Measurements from ENCODE around the gene IL6ST. TPM values are rescaled to one million over a fixed set of nuclear protein-coding genes. Genes with fewer than 3 reads are reported as not detected.
"Not testable (repeated sequence)": the region's sequence is repeated elsewhere in the genome, so short reads cannot be mapped to it uniquely, and the experiment has no call there.

Gene IL6ST
- total RNA-seq (2014; rRNA removed; shearing (Covaris generic); ENCODE audit: low replicate concordance), result 33.3 and 65.9 TPM in 2 replicates

- DNase-seq (ENCODE audit: low read depth), result no peak
- in situ Hi-C loops (cut with HindIII; ENCODE audit: low pct_unique_long_range_greater_than_20kb, low sequenced_read_pairs), result no loop called here
These were observed at the start of gene IL6ST for GRCh38 chr5:55994495-55994997. Gene IL6ST, minus strand, starts transcription at chr5:55994963. Its CDS starts 18,685 bp downstream, at chr5:55976278.

- no peak for DNase-seq (ENCODE audit: low read depth)
- in situ Hi-C loops (cut with HindIII; ENCODE audit: low pct_unique_long_range_greater_than_20kb, low sequenced_read_pairs), result no loop called here
These were observed 45.2 kb upstream of the IL6ST start for GRCh38 chr5:56039985-56040384.

- DNase-seq (ENCODE audit: low read depth); in situ Hi-C loops (cut with HindIII; ENCODE audit: low pct_unique_long_range_greater_than_20kb, low sequenced_read_pairs): not testable (repeated sequence)
These were observed 43.4 kb upstream of the IL6ST start for GRCh38 chr5:56038206-56038605.

DNA sequence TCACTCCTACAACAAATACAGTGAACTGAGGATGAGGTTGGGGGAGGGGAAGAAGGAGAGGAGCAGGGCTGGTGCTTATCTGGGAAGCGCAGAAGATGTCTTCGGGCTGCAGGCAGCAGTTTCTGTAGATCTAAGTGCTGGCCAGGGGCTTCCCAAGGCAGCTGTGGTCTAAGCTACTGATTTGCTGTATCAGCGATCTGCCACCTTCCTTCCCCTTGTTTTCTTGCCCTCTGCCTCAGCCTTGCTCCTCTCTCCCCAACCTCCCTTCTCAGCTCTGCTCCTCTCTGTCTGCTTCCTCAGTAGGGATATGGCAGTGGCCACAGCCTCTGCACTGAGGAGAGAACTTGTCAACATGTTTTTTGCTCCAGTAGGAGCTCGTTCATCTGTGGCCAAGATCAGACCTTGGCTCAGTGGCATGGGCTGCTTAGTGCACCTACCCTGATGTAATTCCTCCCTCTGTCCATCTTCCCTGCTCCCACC is 42.8 kb upstream of the IL6ST start:
- DNase-seq (ENCODE audit: low read depth), result no peak
- in situ Hi-C loops (cut with HindIII; ENCODE audit: low pct_unique_long_range_greater_than_20kb, low sequenced_read_pairs), result no loop called here

- in situ Hi-C loops (cut with HindIII; ENCODE audit: low pct_unique_long_range_greater_than_20kb, low sequenced_read_pairs); DNase-seq (ENCODE audit: low read depth): not testable (repeated sequence)
These were observed 40.6 kb upstream of the IL6ST start for GRCh38 chr5:56035394-56035793.

DNA sequence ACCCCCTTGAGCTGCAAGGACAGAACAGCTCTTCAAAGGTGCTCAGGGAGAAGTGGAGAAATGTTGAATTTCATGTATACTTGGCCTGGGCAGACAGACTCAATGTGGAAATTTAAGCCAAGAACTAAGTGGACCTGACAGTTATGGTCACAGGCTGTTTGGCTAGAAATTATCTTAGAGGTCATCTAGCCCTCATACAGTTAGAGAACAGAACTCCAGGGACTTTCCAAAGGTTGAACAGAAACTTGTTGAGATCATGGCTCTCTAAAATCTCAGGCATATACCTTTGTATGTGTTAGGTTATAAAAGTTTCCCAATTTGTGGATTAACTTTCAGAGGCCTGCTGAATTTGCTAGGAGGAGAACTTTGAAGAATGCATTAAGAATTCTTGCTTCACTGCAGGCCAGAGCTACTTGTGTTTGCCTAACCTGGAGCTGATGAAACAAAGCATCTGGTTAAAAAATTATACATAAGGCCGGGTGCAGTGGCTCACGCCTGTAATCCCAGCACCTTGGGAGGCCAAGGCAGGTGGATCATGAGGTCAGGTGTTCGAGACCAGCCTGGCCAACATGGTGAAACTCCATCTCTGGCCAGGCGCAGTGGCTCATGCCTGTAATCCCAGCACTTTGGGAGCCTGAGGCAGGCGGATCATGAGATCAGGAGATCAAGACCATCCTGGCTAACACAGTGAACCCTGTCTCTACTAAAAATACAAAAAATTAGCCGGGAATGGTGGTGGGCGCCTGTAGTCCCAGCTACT is 35.3 kb upstream of the IL6ST start:
- not testable (repeated sequence) for DNase-seq (ENCODE audit: low read depth)

GRCh38 chr5:56029457-56029856 is 34.7 kb upstream of the IL6ST start:
- no peak for DNase-seq (ENCODE audit: low read depth)
- in situ Hi-C loops (cut with HindIII; ENCODE audit: low pct_unique_long_range_greater_than_20kb, low sequenced_read_pairs), result no loop called here

More for the DNA sequence above, 35.3 kb upstream of the IL6ST start:
- in situ Hi-C loops (cut with HindIII; ENCODE audit: low pct_unique_long_range_greater_than_20kb, low sequenced_read_pairs), result not testable (repeated sequence)

GRCh38 chr5:56028708-56029107 is 33.9 kb upstream of the IL6ST start:
- no peak for DNase-seq (ENCODE audit: low read depth)
- in situ Hi-C loops (cut with HindIII; ENCODE audit: low pct_unique_long_range_greater_than_20kb, low sequenced_read_pairs), result no loop called here

- DNase-seq (ENCODE audit: low read depth), result peak; percentile 37
- in situ Hi-C loops (cut with HindIII; ENCODE audit: low pct_unique_long_range_greater_than_20kb, low sequenced_read_pairs), result no loop called here
These were observed 32.1 kb upstream of the IL6ST start for GRCh38 chr5:56026863-56027300.

GRCh38 chr5:56025151-56025885 is 30.6 kb upstream of the IL6ST start:
- in situ Hi-C loops (cut with HindIII; ENCODE audit: low pct_unique_long_range_greater_than_20kb, low sequenced_read_pairs), result no loop called here
- DNase-seq (ENCODE audit: low read depth), result no peak

DNA sequence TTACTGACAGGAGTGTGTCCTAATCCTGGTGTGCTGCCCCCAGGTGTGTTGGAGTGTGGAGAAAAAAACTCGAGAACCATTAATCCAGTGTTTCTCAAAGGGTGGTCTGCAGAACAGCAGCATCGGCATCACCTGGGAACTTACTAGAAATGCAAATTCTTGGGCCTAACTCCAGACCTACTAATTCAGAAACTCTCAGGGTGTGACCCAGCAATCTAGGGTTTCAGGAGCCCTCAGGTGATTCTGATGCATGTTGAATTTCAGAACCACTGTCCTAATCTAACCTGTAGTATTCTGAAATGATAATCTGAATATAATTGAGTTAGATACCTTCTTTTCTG is 30.0 kb upstream of the IL6ST start:
- in situ Hi-C loops (cut with HindIII; ENCODE audit: low pct_unique_long_range_greater_than_20kb, low sequenced_read_pairs), result no loop called here
- no peak for DNase-seq (ENCODE audit: low read depth)

GRCh38 chr5:56023296-56023695 is 28.5 kb upstream of the IL6ST start:
- DNase-seq (ENCODE audit: low read depth), result no peak
- in situ Hi-C loops (cut with HindIII; ENCODE audit: low pct_unique_long_range_greater_than_20kb, low sequenced_read_pairs), result no loop called here

DNA sequence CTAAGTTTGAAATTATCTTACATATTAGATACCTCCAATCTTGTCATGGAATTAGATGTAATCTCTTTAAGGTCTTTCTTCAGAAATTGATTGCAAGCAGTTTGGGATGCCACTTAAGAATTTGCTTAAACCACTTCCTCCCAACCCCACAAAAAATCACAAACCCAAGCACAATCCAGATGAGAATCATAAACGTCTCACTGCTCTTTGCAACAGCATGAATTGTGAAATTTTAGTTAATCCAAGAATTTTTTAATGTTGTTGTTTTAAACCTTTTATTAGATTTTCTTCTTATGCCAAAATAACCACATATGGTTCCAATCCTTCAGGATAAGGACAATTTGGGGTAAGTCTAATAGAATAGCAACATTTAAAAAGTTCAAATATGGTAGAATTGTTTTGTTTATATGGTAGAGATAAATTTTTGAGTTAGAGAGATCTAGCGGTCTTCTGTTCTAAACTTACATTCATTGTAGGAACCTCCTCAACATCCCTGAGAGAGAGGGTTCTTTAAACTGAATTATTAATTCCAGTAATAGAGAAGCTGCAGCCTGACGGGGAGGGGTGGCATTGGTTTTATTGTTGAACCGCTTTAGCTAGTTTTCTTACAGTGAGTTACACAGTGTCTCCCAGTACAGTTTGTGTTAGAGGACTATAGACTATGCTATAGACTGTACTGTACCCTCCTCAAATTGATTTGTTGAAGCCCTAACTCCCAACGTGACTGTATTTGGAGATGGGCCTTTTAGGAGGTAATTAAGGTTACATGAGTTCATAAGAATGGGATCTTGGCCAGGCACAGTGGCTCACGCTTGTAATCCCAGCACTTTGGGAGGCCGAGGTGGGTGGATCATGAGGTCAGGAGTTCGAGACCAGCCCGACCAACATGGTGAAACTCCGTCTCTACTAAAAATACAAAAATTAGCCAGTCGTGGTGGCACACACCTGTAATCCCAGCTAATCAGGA is 24.8 kb upstream of the IL6ST start:
- in situ Hi-C loops (cut with HindIII; ENCODE audit: low pct_unique_long_range_greater_than_20kb, low sequenced_read_pairs), result no loop called here
- DNase-seq (ENCODE audit: low read depth), result no peak

- in situ Hi-C loops (cut with HindIII; ENCODE audit: low pct_unique_long_range_greater_than_20kb, low sequenced_read_pairs), result no loop called here
- no peak for DNase-seq (ENCODE audit: low read depth)
These were observed 24.1 kb upstream of the IL6ST start for GRCh38 chr5:56018832-56019231.

DNA sequence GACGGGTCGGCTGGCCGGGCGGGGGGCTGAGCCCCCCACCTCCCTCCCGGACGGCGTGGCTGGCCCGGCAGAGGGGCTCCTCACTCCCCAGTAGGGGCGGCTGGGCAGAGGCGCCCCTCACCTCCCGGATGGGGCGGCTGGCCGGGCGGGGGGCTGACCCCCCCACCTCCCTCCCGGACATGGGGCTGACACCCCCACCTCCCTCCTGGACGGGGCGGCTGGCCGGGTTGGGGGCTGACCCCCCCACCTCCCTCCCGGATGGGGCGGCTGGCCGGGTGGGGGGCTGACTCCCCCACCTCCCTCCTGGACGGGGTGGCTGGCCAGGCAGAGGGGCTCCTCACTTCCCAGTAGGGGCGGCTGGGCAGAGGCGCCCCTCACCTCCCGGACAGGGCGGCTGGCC is 19.9 kb upstream of the IL6ST start:
- in situ Hi-C loops (cut with HindIII; ENCODE audit: low pct_unique_long_range_greater_than_20kb, low sequenced_read_pairs), result not testable (repeated sequence)

DNA sequence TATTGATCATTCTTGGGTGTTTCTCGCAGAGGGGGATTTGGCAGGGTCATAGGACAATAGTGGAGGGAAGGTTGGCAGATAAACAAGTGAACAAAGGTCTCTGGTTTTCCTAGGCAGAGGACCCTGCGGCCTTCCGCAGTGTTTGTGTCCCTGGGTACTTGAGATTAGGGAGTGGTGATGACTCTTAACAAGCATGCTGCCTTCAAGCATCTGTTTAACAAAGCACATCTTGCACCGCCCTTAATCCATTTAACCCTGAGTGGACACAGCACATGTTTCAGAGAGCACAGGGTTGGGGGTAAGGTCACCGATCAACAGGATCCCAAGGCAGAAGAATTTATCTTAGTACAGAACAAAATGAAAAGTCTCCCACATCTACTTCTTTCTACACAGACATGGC is 19.2 kb upstream of the IL6ST start:
- in situ Hi-C loops (cut with HindIII; ENCODE audit: low pct_unique_long_range_greater_than_20kb, low sequenced_read_pairs); DNase-seq (ENCODE audit: low read depth): not testable (repeated sequence)

More for the DNA sequence above, 19.9 kb upstream of the IL6ST start:
- not testable (repeated sequence) for DNase-seq (ENCODE audit: low read depth)

- DNase-seq (ENCODE audit: low read depth), result no peak
- in situ Hi-C loops (cut with HindIII; ENCODE audit: low pct_unique_long_range_greater_than_20kb, low sequenced_read_pairs), result no loop called here
These were observed 17.7 kb upstream of the IL6ST start for GRCh38 chr5:56012281-56012963.

- in situ Hi-C loops (cut with HindIII; ENCODE audit: low pct_unique_long_range_greater_than_20kb, low sequenced_read_pairs), result no loop called here
These were observed 17.1 kb upstream of the IL6ST start for GRCh38 chr5:56011835-56012234.

More at GRCh38 chr5:56011835-56012234, 17.1 kb upstream of the IL6ST start:
- no peak for DNase-seq (ENCODE audit: low read depth)

Measured in Caki2 (cell line).